GM18951 (cell line): Measurements from ENCODE around the gene SBNO1.
"Not testable (repeated sequence)": the region's sequence is repeated elsewhere in the genome, so short reads cannot be mapped to it uniquely, and the experiment has no call there.

Experiments used
- POLR2A ChIP-seq: IDR thresholded peaks from 4 replicates; pipeline ENCODE4 v1.6.1; 2011; ENCODE audit warnings: mild to moderate bottlenecking; ENCODE audit not compliant: insufficient read length, insufficient read depth; ENCODE audit errors: extremely low read depth
- in situ Hi-C: fragments of 300-500 bp; cut with MboI; formaldehyde crosslinking; loops from one replicate; pipeline ENCODE4 v1.12.0; 2022; ENCODE audit warnings: low sequenced_read_pairs, mixed read lengths, inconsistent platforms; ENCODE audit not compliant: unreplicated experiment

The SBNO1 gene

DNA sequence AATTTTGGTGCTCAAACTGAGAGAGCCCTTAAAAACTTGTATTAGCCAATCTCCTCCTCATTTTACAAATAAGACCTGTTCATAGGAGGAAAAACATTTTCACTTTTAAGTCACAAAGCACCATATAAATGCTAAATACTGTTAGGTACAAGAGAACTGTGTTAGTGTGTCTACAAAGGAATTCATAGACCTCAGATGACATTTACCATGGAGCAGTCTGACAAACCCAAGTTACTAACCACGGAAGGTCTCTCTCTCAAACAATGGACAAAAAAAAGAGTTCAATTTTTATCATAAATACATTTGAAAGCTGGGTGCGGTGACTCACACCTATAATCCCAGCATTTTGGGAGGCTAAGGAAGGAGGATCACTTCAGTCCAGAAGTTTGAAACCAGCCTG, 10.0 kb downstream of the SBNO1 start:
- in situ Hi-C loops: no loop called here
- no peak for TF ChIP-seq POLR2A

DNA sequence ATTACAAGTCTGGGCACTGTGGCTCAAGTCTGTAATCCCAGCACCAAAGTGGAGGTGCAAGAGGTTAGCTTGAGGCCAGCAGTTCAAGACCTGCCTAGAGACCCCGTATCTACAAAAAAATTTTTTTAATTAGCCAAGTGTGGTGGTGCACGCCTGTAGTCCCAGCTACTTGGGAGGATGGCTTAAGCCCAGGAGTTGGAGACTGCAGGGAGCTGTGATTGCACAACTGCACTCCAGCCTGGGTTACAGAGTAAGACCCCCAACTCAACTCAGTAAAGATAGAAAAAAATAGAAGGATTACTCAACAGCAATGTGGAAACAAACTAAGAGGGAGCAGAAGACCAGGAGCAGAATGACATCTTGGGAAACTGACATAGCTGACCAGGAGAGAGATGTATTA, 13.3 kb downstream of the SBNO1 start:
- in situ Hi-C loops: no loop called here
- TF ChIP-seq POLR2A: no peak

DNA sequence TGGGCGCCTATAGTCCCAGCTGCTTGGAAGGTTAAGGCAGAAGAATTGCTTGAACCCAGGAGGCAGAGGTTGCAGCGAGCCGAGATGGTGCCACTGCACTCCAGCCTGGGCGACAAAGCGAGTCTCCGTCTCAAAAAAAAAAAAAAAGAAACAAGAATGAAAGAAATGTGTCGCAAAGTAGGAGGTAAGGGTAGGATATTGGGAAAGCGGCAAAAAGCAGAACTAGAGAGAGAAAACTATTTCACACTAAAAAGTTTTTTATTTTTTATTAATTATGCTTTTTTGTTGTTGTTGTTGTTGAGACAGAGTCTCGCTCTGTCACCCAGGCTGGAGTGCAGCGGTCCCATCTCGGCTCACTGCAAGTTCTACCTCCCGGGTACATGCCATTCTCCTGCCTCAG, 17.7 kb downstream of the SBNO1 start:
- in situ Hi-C loops: no loop called here
- TF ChIP-seq POLR2A: no peak

DNA sequence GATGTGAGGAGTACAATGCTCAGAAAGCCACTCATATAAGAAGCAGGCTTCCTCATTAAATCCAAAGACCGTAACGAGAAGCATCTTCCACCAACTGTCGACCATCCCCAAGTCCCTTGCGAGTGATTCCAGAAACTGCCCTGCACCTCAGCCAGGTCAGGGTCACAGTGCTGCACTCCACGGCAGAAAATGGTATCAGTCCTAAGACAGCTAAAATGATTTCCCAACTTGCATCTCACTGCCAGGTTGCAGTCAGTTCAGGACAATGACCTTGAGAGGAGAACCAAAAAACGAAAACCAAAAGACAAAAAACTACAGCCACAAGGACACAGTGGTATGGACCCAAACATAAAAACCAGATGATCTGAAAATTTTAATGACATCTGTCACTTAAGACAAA, 20.6 kb downstream of the SBNO1 start:
- no peak for TF ChIP-seq POLR2A
- in situ Hi-C loops: no loop called here

DNA sequence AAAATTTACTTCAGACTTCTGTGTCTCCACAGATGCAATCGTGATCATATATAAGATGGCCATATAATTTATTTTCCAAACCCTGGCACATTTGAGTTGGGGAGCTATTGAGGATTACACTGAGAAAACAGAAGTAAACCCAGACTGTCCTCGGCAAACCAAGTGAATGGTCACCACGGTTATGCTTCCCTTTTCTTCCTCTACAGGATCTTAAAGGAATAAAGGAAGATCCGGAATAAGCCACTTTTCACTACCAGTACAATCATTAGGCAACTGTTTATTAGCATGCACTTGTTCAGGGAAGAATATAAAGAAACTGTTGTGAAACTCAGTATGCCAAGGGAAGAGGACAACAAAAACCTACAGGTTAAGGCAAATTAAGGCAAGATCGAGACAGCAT, 27.6 kb downstream of the SBNO1 start:
- in situ Hi-C loops: no loop called here

DNA sequence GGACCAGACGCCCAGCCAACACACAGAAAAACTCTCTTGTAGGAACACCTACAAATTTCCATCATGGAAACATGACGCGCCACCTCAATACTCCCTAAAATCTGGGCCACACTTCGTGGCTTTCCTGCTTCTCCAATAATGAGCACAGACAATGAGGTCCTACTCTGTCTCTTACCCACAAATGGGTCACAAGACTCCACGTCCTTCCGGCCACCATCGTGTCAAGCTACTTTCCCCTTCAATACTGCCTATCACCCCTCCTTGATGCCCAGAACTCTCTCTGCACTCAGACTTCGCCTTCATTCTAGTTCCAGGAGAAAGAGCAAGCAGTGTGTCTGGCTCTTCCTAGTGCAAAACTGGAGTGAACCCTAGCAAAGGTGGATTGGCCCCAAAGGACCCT, 28.1 kb downstream of the SBNO1 start:
- no peak for TF ChIP-seq POLR2A
- in situ Hi-C loops: no loop called here

More for the DNA sequence above, 27.6 kb downstream of the SBNO1 start:
- no peak for TF ChIP-seq POLR2A

DNA sequence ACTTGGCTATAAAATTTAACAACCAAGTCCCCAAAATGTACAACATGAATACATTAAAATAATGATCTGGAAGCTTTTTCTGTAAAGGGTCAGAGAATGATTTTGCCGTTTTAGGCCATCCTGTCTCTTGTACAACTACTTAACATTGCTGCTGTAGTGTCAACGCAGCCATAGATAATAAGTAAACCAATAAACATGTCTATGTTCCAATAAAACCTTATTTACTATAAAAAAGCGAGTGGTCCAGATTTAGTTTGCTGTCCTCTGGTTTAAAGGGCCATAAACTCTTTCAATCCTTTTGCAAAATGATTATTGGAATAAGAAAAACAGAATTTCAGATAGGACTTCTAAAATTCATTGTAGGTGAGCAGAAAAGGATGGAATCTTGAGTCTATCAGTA, 29.2 kb downstream of the SBNO1 start:
- TF ChIP-seq POLR2A: no peak
- in situ Hi-C loops: no loop called here

DNA sequence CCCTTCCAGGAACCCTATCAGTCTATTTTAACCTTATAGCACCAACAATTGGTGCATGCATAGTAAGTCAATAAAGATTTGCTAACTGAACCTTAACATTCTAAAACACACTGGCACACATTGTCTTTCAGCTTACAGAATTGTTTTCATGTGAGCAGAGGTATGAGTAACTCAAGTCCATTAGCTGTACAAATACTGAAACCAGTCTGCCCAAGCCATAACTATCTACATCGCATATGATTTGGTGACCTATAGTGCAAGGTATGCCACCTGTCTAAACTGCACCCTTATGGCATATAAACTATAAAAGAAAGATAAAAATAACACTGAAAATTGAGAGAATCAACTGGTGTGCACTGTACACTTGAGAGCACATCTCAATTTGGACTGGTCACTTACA, 34.8 kb downstream of the SBNO1 start:
- in situ Hi-C loops: no loop called here
- TF ChIP-seq POLR2A: no peak

DNA sequence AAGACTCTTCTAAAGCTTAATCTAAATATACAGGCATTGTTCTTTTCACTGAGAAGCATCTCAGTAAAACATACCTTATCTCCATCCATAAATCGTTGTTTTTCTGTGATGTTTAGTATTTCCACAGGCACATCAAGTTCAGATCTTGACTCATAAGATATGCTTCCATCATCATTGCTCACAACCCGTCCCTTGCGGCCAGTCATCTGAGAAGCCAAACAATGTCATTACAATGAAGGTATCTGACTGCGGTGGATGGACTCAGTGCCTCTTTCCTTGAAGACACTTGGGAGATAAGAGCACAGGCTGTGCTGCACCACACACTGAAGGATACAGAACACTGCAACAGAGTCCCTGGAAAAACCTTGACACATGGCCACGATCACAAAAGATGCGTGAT, 44.8 kb downstream of the SBNO1 start:
- TF ChIP-seq POLR2A: no peak
- in situ Hi-C loops: no loop called here

DNA sequence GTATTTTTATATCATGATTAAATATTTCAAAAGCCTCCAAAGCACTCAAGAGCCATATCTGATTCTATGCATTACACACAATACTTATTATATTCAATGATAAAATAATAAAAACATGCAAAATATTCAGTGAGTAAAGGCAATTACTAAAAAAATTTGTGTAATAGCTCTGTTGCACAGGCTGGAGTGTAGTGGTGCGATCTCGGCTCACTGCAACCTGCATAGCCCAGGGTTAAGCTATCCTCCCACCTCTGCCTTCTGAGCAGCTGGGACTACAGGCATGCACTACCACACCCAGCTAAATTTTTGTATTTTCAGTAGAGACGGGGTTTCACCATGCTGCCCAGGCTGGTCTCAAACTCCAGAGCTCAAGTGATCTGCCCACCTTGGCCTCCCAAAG, 45.4 kb downstream of the SBNO1 start:
- in situ Hi-C loops: no loop called here
- TF ChIP-seq POLR2A: no peak

DNA sequence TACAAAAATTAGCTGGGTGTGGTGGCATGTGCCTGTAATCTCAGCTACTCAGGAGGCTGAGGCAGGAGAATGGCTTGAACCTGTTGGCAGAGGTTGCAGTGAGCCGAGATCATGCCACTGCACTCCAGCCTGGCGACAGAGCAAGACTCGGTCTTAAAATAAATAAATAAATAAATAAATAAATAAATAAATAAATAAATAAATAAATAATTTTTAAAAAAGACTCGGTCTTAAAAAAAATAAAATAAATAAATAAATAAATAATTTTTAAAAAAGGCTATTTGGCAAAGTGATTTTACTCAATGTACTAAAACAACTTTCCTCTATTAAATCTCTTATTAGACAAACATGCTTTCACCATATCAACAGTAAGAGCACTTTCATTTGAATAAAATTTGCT, 51.6 kb downstream of the SBNO1 start:
- in situ Hi-C loops: not testable (repeated sequence)

DNA sequence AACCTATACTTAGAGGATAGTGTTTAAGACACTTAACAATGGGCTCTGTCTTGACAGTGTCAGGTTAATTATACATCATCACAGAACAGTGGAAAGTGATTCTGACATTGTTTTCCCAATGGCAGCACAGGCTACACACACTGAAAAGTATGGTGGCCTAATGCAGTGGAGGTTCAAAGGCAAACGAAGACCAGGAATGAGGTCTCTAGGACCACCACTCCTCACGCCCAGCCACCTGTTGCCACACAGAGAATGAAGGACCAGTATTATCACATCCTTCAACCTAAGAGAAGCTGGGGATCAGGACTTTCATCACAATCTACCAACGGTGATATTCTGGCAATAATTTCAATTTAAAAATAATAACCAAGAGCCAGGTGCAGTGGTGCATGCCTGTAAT, 58.4 kb downstream of the SBNO1 start:
- no peak for TF ChIP-seq POLR2A
- in situ Hi-C loops: no loop called here

DNA sequence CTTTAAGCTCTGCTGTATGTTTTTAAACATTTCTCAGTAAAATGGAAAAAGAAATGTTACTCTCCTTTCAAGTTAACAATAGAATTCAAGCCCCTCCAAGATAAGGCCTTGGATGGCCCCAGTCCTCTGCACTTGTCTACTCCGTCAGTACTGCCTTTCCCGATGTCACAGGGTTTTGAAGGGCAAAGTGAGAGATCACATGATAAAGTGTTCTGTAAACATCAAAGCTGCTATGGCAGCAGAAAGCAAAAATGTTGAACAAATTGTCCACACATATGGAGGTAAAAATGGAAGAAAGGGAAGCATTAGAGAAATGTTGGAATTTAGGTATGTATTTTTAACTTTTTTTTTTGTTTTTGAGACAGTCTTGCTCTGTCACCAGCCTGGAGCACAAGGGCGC, 59.5 kb downstream of the SBNO1 start:
- in situ Hi-C loops: no loop called here
- no peak for TF ChIP-seq POLR2A

DNA sequence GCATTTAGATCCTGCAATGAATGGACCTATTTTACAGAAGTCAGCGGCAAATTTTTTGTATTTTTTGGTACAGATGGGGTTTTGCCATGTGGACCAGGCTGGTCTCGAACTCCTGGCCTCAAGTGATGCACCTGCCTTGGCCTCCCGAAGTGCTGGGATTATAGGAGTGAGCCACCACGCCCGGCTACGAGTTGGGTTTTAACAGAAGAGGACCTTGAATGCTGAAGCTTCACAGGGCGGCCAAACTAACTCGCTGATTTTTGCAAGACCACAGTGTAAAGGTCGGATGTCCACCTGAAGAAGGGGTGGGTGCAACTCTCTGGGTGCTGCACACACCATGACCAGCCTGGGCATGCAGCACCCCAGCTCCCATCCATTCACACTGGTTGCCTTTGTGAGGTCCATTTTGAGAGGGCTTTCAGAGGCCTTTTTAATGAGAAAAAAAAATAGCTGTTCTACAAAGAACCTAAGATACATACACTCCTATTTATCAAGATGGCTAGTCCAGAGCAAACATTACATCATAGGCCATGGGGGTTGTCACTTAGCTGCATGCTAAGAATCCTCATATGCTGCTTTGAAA, 71.4 kb downstream of the SBNO1 start:
- TF ChIP-seq POLR2A: no peak
- in situ Hi-C loops: no loop called here

DNA sequence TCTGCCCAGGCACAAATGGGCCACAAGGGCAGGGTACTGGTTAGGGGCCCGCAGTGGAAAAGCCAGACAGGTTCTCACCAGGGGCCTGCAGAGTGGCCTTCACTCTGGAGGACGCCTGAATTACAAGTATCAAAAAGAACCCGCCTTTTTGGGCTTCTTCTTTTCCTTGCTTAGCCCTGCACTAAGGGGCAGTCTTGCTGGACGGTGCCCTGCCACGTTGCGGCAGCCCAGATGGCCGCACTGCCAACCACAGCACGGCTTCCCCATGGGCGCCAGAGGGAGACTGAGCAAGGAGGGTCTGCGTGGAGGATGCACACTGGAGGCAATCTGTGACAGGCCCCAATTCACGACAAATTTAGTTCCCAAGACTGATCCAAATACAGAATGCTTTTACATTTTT, 74.7 kb downstream of the SBNO1 start:
- in situ Hi-C loops: no loop called here
- no peak for TF ChIP-seq POLR2A
